Measurements from ENCODE around the gene STXBP5. TPM values are rescaled to one million over a fixed set of nuclear protein-coding genes. Genes with fewer than 3 reads are reported as not detected.

Gene STXBP5
- total and polyA plus RNA-seq, 2 donors (not counting 1 experiment from before 2014, with no cell fraction given), result 4.6 to 24.1 TPM

GRCh38 chr6:147421903-147422302, 217.7 kb downstream of the STXBP5 start:
- Histone ChIP-seq H3K4me2 (replicated peaks; ENCODE audit: low read depth, low read length, poor library complexity, severe bottlenecking) (no peak overlapping the region), H2AFZ (ENCODE audit: insufficient read depth, low read depth, low read length, poor library complexity, severe bottlenecking) (no peak overlapping the region), H3K9ac (ENCODE audit: low read length) (no peak overlapping the region), H3K27ac (ENCODE audit: low read length in 2 of 2) (no peak overlapping the region), H3K36me3 (replicated peaks in 1 of 2; ENCODE audit: control extremely low read depth in 1 of 2, control insufficient read depth in 1 of 2, extremely low read depth in 1 of 2, insufficient read depth in 2 of 2, low read length in 1 of 2) (no peaks in the 10 kb centered on the region), H3K27me3 (replicated peaks in 1 of 4; ENCODE audit: control extremely low read depth in 1 of 4, control insufficient read depth in 3 of 4, insufficient read depth in 4 of 4, low read length in 3 of 4) (no peaks in the 10 kb centered on the region), H3K79me2 (ENCODE audit: control insufficient read depth, insufficient read depth, low read length) (no peaks in the 10 kb centered on the region), H3K9me3 (ENCODE audit: control extremely low read depth in 1 of 3, control insufficient read depth in 2 of 3, insufficient read depth in 1 of 3, low read length in 2 of 3) (peaks cover 0 to 9% (median 0%) of the 10 kb centered on the region in 3 donors), H3K4me3 (ENCODE audit: control extremely low read depth in 1 of 5, extremely low read depth in 1 of 5, insufficient read depth in 1 of 5, low read depth in 2 of 5, low read length in 4 of 5) (no peak overlapping the region), H3K4me1 (ENCODE audit: control insufficient read depth in 2 of 2, insufficient read depth in 2 of 2, low read length in 2 of 2) (no peaks in the 10 kb centered on the region), H4K20me1 (ENCODE audit: control insufficient read depth, insufficient read depth, low read length, poor library complexity, severe bottlenecking) (no peaks in the 10 kb centered on the region)
- Mint-ChIP-seq H3K9me3 (ENCODE audit: insufficient read depth) (peaks cover 5% of the 10 kb centered on the region), H3K4me3 (no peak overlapping the region), H3K27me3 (peaks cover 3% of the 10 kb centered on the region), H3K27ac (no peak overlapping the region), H3K4me1 (peaks cover 3% of the 10 kb centered on the region)
- no peak for ATAC-seq (ENCODE audit: low read depth)
- no peak for DNase-seq
- intact Hi-C loops (cut with micrococcal nuclease), result no loop called here
- CTCF ChIA-PET, result no interaction called here
- POLR2A ChIA-PET, result no interaction called here
- TF ChIP-seq EZH2 (IDR thresholded peaks at IDR 0.05; ENCODE audit: borderline replicate concordance, insufficient read depth, low read depth, low read length, poor library complexity, severe bottlenecking) (no peak), CTCF (IDR thresholded peaks at IDR 0.05) (no peak)

GRCh38 chr6:147423111-147423510, 218.9 kb downstream of the STXBP5 start:
- H3K27me3 Mint-ChIP-seq, result peaks cover 3% of the 10 kb centered on the region
- H3K27ac Mint-ChIP-seq, result no peak overlapping the region
- peaks cover 5% of the 10 kb centered on the region for H3K9me3 Mint-ChIP-seq (ENCODE audit: insufficient read depth)
- no peaks in the 10 kb centered on the region for H3K27me3 ChIP-seq (replicated peaks in 1 of 4; ENCODE audit: control extremely low read depth in 1 of 4, control insufficient read depth in 3 of 4, insufficient read depth in 4 of 4, low read length in 3 of 4)
- 90% methylated on average over 11 of the region's 11 CpGs for WGBS (ENCODE audit: insufficient coverage)
- H3K4me3 ChIP-seq (ENCODE audit: control extremely low read depth in 1 of 5, extremely low read depth in 1 of 5, insufficient read depth in 1 of 5, low read depth in 2 of 5, low read length in 4 of 5), result no peak overlapping the region
- no peaks in the 10 kb centered on the region for H4K20me1 ChIP-seq (ENCODE audit: control insufficient read depth, insufficient read depth, low read length, poor library complexity, severe bottlenecking)
- H2AFZ ChIP-seq (ENCODE audit: insufficient read depth, low read depth, low read length, poor library complexity, severe bottlenecking), result no peak overlapping the region
- no peaks in the 10 kb centered on the region for H3K79me2 ChIP-seq (ENCODE audit: control insufficient read depth, insufficient read depth, low read length)
- no peak overlapping the region for H3K27ac ChIP-seq (ENCODE audit: low read length in 2 of 2)
- ATAC-seq (ENCODE audit: low read depth), result no peak
- H3K36me3 ChIP-seq (replicated peaks in 1 of 2; ENCODE audit: control extremely low read depth in 1 of 2, control insufficient read depth in 1 of 2, extremely low read depth in 1 of 2, insufficient read depth in 2 of 2, low read length in 1 of 2), result no peaks in the 10 kb centered on the region
- H3K9ac ChIP-seq (ENCODE audit: low read length), result no peak overlapping the region
- H3K4me2 ChIP-seq (replicated peaks; ENCODE audit: low read depth, low read length, poor library complexity, severe bottlenecking), result no peak overlapping the region
- intact Hi-C loops (cut with micrococcal nuclease), result no loop called here
- no peak for DNase-seq
- peaks cover 0 to 9% (median 0%) of the 10 kb centered on the region in 3 donors for H3K9me3 ChIP-seq (ENCODE audit: control extremely low read depth in 1 of 3, control insufficient read depth in 2 of 3, insufficient read depth in 1 of 3, low read length in 2 of 3)
- POLR2A ChIA-PET, result no interaction called here
- peaks cover 3% of the 10 kb centered on the region for H3K4me1 Mint-ChIP-seq
- no peak for TF ChIP-seq CTCF (IDR thresholded peaks at IDR 0.05)
- TF ChIP-seq EZH2 (IDR thresholded peaks at IDR 0.05; ENCODE audit: borderline replicate concordance, insufficient read depth, low read depth, low read length, poor library complexity, severe bottlenecking), result no peak
- CTCF ChIA-PET, result no interaction called here
- H3K4me3 Mint-ChIP-seq, result no peak overlapping the region
- H3K4me1 ChIP-seq (ENCODE audit: control insufficient read depth in 2 of 2, insufficient read depth in 2 of 2, low read length in 2 of 2), result no peaks in the 10 kb centered on the region
